GM19468 (cell line): ENCODE measurements around the gene CIZ1.

Experiments used
- ATAC-seq: cut with Tn5 transposase; IDR thresholded peaks from one replicate; pipeline ENCODE4 v1.9.1; 2021; ENCODE audit warnings: mild to moderate bottlenecking, moderate library complexity, moderate number of reproducible peaks; ENCODE audit not compliant: unreplicated experiment; ENCODE audit errors: extremely low read depth

Gene CIZ1

GRCh38 chr9:128214571-128215490 lies 23.5 kb upstream of the CIZ1 start:
- ATAC-seq = no peak

- ATAC-seq = no peak
These were observed 22.6 kb upstream of the CIZ1 start for GRCh38 chr9:128213746-128214497.

- no peak for ATAC-seq
These were observed 20.6 kb upstream of the CIZ1 start for GRCh38 chr9:128211981-128212281.

GRCh38 chr9:128211186-128211980 lies 20.0 kb upstream of the CIZ1 start:
- ATAC-seq = no peak

GRCh38 chr9:128208946-128209669 lies 17.7 kb upstream of the CIZ1 start:
- no peak for ATAC-seq

- ATAC-seq = no peak
These were observed 17.0 kb upstream of the CIZ1 start for GRCh38 chr9:128208386-128208785.

- ATAC-seq = no peak
These were observed 15.8 kb upstream of the CIZ1 start for GRCh38 chr9:128206916-128207910.

- no peak for ATAC-seq
These were observed 15.1 kb upstream of the CIZ1 start for GRCh38 chr9:128206484-128206883.

- ATAC-seq = no peak
These were observed 14.0 kb upstream of the CIZ1 start for GRCh38 chr9:128205296-128205944.

- no peak for ATAC-seq
These were observed 13.5 kb upstream of the CIZ1 start for GRCh38 chr9:128204858-128205257.

GRCh38 chr9:128203707-128204551 lies 12.6 kb upstream of the CIZ1 start:
- no peak for ATAC-seq

- ATAC-seq = no peak
These were observed 11.8 kb upstream of the CIZ1 start, which contains the start of gene DNM1 for GRCh38 chr9:128203024-128203706. Gene DNM1, plus strand, starts transcription at chr9:128203379. Its CDS starts 92 bp downstream, at chr9:128203471.

GRCh38 chr9:128202648-128203023 lies 11.3 kb upstream of the CIZ1 start:
- ATAC-seq = no peak

- no peak for ATAC-seq
These were observed 10.3 kb upstream of the CIZ1 start for GRCh38 chr9:128201441-128202369.

GRCh38 chr9:128193469-128194096 lies 2.2 kb upstream of the CIZ1 start:
- ATAC-seq = no peak
